K562 (cell line): ENCODE data around the gene HGFAC. TPM values are rescaled to one million over a fixed set of nuclear protein-coding genes. Genes with fewer than 3 reads are reported as not detected.

ENCODE experiments used
- CHCHD3 ChIP-seq: fragments of 250-450 bp; sonication (Bioruptor Pico); IDR thresholded peaks from 2 replicates; pipeline ENCODE4 v2.1.2; 2022; ENCODE audit warnings: mild to moderate bottlenecking
- RAD51 ChIP-seq: fragments of 450-650 bp; IDR thresholded peaks from 2 replicates; pipeline ENCODE4 v1.7.1; 2016; ENCODE audit warnings: low read depth, mild to moderate bottlenecking, borderline replicate concordance
- RBM34 ChIP-seq: fragments of 200-400 bp; formaldehyde crosslinking; IDR thresholded peaks from 2 replicates; pipeline ENCODE4 v1.6.1; 2018; ENCODE audit warnings: low read length, borderline replicate concordance; ENCODE audit not compliant: insufficient read depth
- SMARCB1 ChIP-seq: IDR thresholded peaks from 2 replicates; pipeline ENCODE4 v1.6.1; 2011; ENCODE audit warnings: improper control_type of control experiment, low read depth; ENCODE audit not compliant: insufficient read length
- polyA plus RNA-seq, 8 experiments: library from polyadenylated mRNA; depleted of rRNA in 4 of 8; stranded (reverse) in 5 of 8; unstranded in 3 of 8; fragments of >200 nt; fragmentation: Nextera tagmentation in 2 of 8; fragmentation: Illumina TruSeq in 1 of 8; extraction: Ambion mirVana in 2 of 8; extraction: Trizol in 1 of 8; gene quantifications; 2 replicates each; pipeline versions ENCODE4 v1.2.1 to v1.2.3, GENCODE V29; 2011 to 2014; ENCODE audit warnings: inconsistent platforms in 1 of 8, missing spikeins in 1 of 8
- total RNA-seq, 7 experiments: library from RNA; depleted of rRNA in 6 of 7; stranded (reverse); fragments of >200 nt in 6 of 7; fragmentation: Illumina TruSeq in 2 of 7; extraction: Trizol in 2 of 7; gene quantifications; 2 replicates each; pipeline versions ENCODE4 v1.2.1 to v1.2.3, GENCODE V29; 2011 to 2021; ENCODE audit warnings: low replicate concordance in 1 of 7
- TF ChIP-seq, protein P1 (sequence below), 2 experiments: fragments of 450-650 bp; IDR thresholded peaks; 2 replicates each; pipeline ENCODE4 v1.6.1; 2018; ENCODE audit warnings: mild to moderate bottlenecking in 2 of 2, low read depth in 1 of 2; ENCODE audit not compliant: partially characterized antibody in 2 of 2
- TF ChIP-seq, protein P2 (sequence below): fragments of 450-650 bp; IDR thresholded peaks from 2 replicates; pipeline ENCODE4 v1.7.1; 2018; ENCODE audit warnings: mild to moderate bottlenecking, low read depth; ENCODE audit not compliant: partially characterized antibody
- TF ChIP-seq, protein P3 (sequence below): fragments of 250-450 bp; sonication (Bioruptor Pico); IDR thresholded peaks from 2 replicates; pipeline ENCODE4 v1.4.0; 2020; ENCODE audit warnings: borderline replicate concordance
- TF ChIP-seq, protein P4 (sequence below), 3 experiments: IDR thresholded peaks in 2 of 3; conservative IDR thresholded peaks in 1 of 3; 2 replicates each; pipeline ENCODE4 v1.5.1; 2011 to 2012; ENCODE audit warnings: low read length in 3 of 3, mild to moderate bottlenecking in 3 of 3, control low read depth in 2 of 3, improper control_type of control experiment in 1 of 3, inconsistent platforms in 1 of 3, low read depth in 1 of 3, mixed read lengths in 1 of 3, moderate library complexity in 1 of 3; ENCODE audit not compliant: insufficient read depth in 2 of 3
- TF ChIP-seq, protein P5 (sequence below): fragments of 450-650 bp; conservative IDR thresholded peaks from 2 replicates; pipeline ENCODE4 v1.6.1; 2016; ENCODE audit warnings: missing genetic modification characterization, low read depth, mild to moderate bottlenecking, missing compliant biosample characterization, moderate library complexity
- TF ChIP-seq, protein P6 (sequence below): sonication (generic); formaldehyde crosslinking; IDR thresholded peaks from 2 replicates; pipeline ENCODE4 v1.8.1; 2023; ENCODE audit warnings: mild to moderate bottlenecking, missing genetic modification reagents

HGFAC gene
- total and polyA plus RNA-seq, 9 of the 15 experiments (the other 6 are each of a cell fraction or from before 2014, with no cell fraction given) = 0.13 TPM; not detected in 8

DNA sequence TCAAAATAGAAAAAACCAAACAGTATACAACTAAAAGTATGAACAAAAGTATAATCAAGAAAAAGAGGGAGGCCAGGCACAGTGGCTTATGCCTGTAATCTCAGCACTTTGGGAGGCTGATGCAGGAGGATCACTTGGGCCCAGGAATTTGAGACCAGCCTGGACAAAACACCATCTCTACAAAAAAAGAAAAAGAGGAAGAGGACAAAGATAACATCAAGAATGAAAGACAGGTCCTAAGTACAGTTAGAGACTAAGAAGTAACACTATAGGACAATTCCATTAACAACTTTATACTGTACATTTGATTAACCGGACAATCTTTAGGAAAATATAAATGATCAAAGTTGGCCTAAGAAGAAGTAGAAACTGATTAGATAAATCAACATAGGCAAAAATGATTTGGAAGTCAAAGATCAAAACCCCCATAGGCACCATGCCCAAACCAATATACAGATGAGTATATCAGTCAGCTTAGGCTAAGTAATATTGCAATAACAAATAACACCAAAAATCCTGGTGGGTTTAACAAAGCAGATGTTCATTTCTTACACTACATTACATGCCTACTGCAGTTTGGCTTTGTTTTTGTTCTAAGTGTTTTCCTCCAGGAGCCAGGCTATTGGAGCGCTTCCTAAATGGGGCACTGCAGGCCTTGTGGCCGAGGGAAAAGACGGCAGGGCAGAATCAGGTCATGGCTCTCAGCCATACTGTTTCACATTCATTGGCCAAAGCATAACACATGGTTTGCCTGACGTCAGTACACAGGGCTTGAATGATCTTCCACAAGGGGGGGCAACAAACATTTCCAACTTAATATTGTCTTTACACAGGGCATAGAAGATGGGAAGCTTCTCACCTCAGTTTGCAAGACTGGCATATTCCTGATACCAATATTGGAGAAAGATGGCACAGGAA lies 42.2 kb upstream of the HGFAC start (continued):
- TF ChIP-seq, protein P1, sequence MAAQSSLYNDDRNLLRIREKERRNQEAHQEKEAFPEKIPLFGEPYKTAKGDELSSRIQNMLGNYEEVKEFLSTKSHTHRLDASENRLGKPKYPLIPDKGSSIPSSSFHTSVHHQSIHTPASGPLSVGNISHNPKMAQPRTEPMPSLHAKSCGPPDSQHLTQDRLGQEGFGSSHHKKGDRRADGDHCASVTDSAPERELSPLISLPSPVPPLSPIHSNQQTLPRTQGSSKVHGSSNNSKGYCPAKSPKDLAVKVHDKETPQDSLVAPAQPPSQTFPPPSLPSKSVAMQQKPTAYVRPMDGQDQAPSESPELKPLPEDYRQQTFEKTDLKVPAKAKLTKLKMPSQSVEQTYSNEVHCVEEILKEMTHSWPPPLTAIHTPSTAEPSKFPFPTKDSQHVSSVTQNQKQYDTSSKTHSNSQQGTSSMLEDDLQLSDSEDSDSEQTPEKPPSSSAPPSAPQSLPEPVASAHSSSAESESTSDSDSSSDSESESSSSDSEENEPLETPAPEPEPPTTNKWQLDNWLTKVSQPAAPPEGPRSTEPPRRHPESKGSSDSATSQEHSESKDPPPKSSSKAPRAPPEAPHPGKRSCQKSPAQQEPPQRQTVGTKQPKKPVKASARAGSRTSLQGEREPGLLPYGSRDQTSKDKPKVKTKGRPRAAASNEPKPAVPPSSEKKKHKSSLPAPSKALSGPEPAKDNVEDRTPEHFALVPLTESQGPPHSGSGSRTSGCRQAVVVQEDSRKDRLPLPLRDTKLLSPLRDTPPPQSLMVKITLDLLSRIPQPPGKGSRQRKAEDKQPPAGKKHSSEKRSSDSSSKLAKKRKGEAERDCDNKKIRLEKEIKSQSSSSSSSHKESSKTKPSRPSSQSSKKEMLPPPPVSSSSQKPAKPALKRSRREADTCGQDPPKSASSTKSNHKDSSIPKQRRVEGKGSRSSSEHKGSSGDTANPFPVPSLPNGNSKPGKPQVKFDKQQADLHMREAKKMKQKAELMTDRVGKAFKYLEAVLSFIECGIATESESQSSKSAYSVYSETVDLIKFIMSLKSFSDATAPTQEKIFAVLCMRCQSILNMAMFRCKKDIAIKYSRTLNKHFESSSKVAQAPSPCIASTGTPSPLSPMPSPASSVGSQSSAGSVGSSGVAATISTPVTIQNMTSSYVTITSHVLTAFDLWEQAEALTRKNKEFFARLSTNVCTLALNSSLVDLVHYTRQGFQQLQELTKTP (IDR thresholded peaks at IDR 0.05; ENCODE audit: low read depth in 1 of 2, partially characterized antibody in 2 of 2) = no peak
- TF ChIP-seq SMARCB1 = no peak
- TF ChIP-seq, protein P2, sequence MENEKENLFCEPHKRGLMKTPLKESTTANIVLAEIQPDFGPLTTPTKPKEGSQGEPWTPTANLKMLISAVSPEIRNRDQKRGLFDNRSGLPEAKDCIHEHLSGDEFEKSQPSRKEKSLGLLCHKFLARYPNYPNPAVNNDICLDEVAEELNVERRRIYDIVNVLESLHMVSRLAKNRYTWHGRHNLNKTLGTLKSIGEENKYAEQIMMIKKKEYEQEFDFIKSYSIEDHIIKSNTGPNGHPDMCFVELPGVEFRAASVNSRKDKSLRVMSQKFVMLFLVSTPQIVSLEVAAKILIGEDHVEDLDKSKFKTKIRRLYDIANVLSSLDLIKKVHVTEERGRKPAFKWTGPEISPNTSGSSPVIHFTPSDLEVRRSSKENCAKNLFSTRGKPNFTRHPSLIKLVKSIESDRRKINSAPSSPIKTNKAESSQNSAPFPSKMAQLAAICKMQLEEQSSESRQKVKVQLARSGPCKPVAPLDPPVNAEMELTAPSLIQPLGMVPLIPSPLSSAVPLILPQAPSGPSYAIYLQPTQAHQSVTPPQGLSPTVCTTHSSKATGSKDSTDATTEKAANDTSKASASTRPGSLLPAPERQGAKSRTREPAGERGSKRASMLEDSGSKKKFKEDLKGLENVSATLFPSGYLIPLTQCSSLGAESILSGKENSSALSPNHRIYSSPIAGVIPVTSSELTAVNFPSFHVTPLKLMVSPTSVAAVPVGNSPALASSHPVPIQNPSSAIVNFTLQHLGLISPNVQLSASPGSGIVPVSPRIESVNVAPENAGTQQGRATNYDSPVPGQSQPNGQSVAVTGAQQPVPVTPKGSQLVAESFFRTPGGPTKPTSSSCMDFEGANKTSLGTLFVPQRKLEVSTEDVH = no peak
- TF ChIP-seq RBM34 = no peak
- no peak for TF ChIP-seq CHCHD3 (CRISPR knock-in tag)
- peak; percentile 26; the same call in 1 of the 2 replicates for TF ChIP-seq RAD51
- TF ChIP-seq, protein P3, sequence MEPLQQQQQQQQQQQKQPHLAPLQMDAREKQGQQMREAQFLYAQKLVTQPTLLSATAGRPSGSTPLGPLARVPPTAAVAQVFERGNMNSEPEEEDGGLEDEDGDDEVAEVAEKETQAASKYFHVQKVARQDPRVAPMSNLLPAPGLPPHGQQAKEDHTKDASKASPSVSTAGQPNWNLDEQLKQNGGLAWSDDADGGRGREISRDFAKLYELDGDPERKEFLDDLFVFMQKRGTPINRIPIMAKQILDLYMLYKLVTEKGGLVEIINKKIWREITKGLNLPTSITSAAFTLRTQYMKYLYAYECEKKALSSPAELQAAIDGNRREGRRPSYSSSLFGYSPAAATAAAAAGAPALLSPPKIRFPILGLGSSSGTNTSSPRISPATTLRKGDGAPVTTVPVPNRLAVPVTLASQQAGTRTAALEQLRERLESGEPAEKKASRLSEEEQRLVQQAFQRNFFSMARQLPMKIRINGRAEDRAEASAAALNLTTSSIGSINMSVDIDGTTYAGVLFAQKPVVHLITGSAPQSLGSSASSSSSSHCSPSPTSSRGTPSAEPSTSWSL (CRISPR knock-in tag) = no peak
- TF ChIP-seq, protein P4, sequence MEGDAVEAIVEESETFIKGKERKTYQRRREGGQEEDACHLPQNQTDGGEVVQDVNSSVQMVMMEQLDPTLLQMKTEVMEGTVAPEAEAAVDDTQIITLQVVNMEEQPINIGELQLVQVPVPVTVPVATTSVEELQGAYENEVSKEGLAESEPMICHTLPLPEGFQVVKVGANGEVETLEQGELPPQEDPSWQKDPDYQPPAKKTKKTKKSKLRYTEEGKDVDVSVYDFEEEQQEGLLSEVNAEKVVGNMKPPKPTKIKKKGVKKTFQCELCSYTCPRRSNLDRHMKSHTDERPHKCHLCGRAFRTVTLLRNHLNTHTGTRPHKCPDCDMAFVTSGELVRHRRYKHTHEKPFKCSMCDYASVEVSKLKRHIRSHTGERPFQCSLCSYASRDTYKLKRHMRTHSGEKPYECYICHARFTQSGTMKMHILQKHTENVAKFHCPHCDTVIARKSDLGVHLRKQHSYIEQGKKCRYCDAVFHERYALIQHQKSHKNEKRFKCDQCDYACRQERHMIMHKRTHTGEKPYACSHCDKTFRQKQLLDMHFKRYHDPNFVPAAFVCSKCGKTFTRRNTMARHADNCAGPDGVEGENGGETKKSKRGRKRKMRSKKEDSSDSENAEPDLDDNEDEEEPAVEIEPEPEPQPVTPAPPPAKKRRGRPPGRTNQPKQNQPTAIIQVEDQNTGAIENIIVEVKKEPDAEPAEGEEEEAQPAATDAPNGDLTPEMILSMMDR (IDR thresholded peaks at IDR 0.05 in 2 of 3, conservative IDR thresholded peaks at IDR 0.05 in 1 of 3; ENCODE audit: insufficient read depth in 2 of 3, low read depth in 1 of 3, low read length in 3 of 3) = peak; percentile 33 to 42 (median 39); a peak in 5 of 6 replicates
- TF ChIP-seq, protein P5, sequence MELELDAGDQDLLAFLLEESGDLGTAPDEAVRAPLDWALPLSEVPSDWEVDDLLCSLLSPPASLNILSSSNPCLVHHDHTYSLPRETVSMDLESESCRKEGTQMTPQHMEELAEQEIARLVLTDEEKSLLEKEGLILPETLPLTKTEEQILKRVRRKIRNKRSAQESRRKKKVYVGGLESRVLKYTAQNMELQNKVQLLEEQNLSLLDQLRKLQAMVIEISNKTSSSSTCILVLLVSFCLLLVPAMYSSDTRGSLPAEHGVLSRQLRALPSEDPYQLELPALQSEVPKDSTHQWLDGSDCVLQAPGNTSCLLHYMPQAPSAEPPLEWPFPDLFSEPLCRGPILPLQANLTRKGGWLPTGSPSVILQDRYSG = no peak
- TF ChIP-seq, protein P6, sequence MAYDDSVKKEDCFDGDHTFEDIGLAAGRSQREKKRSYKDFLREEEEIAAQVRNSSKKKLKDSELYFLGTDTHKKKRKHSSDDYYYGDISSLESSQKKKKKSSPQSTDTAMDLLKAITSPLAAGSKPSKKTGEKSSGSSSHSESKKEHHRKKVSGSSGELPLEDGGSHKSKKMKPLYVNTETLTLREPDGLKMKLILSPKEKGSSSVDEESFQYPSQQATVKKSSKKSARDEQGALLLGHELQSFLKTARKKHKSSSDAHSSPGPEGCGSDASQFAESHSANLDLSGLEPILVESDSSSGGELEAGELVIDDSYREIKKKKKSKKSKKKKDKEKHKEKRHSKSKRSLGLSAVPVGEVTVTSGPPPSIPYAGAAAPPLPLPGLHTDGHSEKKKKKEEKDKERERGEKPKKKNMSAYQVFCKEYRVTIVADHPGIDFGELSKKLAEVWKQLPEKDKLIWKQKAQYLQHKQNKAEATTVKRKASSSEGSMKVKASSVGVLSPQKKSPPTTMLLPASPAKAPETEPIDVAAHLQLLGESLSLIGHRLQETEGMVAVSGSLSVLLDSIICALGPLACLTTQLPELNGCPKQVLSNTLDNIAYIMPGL (CRISPR knock-in tag) = no peak
